GM12873 (cell line): Measurements from ENCODE around the gene YTHDC1.

Experiments used
- CTCF ChIP-seq: IDR thresholded peaks from 2 replicates; pipeline ENCODE4 v1.5.1; 2012; ENCODE audit warnings: low read depth, mild to moderate bottlenecking, moderate library complexity, low read length, control low read depth; ENCODE audit not compliant: insufficient read depth; ENCODE audit errors: missing control alignments

The YTHDC1 gene

GRCh38 chr4:68349279-68349648 is 626 bp downstream of the YTHDC1 start:
- no peak for TF ChIP-seq CTCF

- no peak for TF ChIP-seq CTCF
Observed at GRCh38 chr4:68348577-68348976, 1.3 kb downstream of the YTHDC1 start.

DNA sequence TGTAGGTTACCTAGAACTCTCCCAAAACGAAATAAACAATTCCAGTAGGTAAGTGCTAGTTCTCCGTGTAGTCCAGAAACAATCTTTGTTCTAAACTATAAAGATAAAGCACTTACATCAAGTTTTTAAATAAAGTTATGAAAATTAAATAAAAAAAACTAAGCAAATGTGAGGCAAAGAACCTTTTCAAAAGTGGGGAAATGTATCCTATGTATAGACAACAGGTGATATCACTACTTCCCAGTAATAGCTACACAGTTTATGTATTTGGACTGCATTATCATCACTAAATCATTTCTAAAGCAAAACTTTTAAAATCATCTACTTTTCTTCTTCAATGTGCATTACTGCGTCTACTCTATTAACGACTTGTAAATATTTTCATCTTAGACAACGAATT is 2.0 kb downstream of the YTHDC1 start:
- TF ChIP-seq CTCF: no peak

DNA sequence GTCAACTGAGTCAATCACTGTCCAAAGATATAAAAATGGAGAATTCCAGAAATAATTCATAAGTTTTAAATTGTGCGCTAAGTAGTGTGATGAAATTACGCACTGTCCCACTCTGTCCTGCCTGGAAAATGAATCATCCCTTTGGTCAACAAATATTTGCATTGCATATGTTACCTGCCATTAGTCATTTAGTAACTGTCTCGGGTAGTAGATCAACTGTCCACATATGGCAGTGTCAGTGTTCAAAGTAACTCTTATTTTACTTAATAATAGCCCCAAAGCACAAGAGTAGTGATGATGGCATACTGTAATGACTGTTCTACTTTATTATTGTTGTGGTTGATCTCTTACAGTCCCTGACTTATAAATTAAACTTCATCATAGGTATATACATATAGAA is 3.4 kb downstream of the YTHDC1 start:
- TF ChIP-seq CTCF: no peak

- TF ChIP-seq CTCF: no peak
Observed at GRCh38 chr4:68344785-68345184, 5.1 kb downstream of the YTHDC1 start.

DNA sequence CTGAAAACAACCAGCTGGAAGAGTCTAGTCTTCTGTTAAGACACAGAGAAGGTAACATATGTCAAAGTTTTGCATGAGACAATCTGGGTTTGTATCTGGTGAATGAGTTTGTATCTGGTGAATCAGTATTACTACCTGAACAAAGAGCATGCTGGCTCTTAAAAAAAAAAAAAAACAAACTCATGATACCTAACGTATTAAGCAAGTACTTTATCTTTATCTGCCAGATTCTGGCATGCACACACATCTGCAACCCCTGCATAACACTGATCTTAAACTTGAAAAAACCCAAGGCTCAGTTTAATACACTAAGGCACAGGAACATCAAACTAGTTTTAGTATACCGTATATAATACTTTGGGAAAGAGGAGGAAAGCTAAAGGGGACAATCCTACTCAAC is 5.8 kb downstream of the YTHDC1 start:
- no peak for TF ChIP-seq CTCF

DNA sequence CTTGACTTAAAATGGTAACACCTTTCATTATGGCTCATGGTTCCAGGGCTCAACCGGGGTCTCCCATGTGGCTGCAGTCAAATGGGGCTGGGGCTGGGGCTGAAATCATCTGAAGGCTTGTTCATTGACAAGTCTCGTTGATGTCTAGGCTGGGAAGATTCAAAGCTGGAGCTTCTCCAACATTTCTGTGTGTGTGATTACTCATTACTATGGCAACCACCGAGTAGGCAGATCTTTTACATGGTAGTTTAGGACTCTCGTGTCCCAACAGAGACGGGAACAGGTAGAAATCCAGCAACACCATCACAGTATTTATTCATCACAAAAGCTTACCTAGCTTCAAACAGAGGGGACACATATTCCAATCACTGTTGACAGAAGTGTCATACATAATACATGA is 7.8 kb downstream of the YTHDC1 start:
- no peak for TF ChIP-seq CTCF

GRCh38 chr4:68338625-68339024 is 11.3 kb downstream of the YTHDC1 start:
- no peak for TF ChIP-seq CTCF
